GM12878 (cell line): ENCODE results near the gene THRA. TPM values are rescaled to one million over a fixed set of nuclear protein-coding genes. Genes with fewer than 3 reads are reported as not detected.
A peak's percentile ranks its signal among the peaks of the same experiment; 100 is the strongest.

ENCODE experiments used
- ATAC-seq: fragments of 200-7000 bp; cut with Tn5 transposase; 3 replicates; pipeline ENCODE4 v1.9.1; 2020; ENCODE audit warnings: mild to moderate bottlenecking, moderate library complexity
- BruUV-seq: library from RNA; stranded (reverse); fragments of 400-500 nt; replicated peaks from 2 replicates; lab custom pipeline; 2021; lab: Mats Ljungman, UMichigan
- CTCF ChIA-PET: fragments of 300-600 bp; sonication (Branson Sonifier 250); formaldehyde crosslinking; extraction: SDS; loops from one replicate; lab custom pipeline; 2021; ENCODE audit warnings: inconsistent platforms; lab: Yijun Ruan, JAX
- POLR2A ChIA-PET: fragments of 350-600 bp; formaldehyde crosslinking; extraction: SDS; loops from one replicate; lab custom pipeline; 2021; ENCODE audit warnings: inconsistent platforms; lab: Charles Lee
- RAD21 ChIA-PET: fragments of 300-600 bp; sonication (Branson Sonifier 250); formaldehyde crosslinking; loops from one replicate; lab custom pipeline; 2023; ENCODE audit warnings: antibody characterized with exemption; ENCODE audit not compliant: unreplicated experiment; lab: Charles Lee
- SMC1A ChIA-PET: fragments of 300-600 bp; sonication (Branson Sonifier 250); formaldehyde crosslinking; loops from one replicate; lab custom pipeline; 2023; ENCODE audit not compliant: unreplicated experiment, uncharacterized antibody; lab: Charles Lee
- DNase-seq: peaks from one replicate; pipeline ENCODE4 v3.0.0-alpha.2; 2011; ENCODE audit warnings: low read depth, low spot score
- FAIRE-seq: peaks from 3 replicates; lab custom pipeline; 2011; peaks lifted over from hg19 to GRCh38; lab: Jason Lieb, UNC
- H2AFZ ChIP-seq: 2 replicates; pipeline ENCODE4 v1.6.0; 2011; ENCODE audit warnings: low read depth, low read length, control low read depth; ENCODE audit not compliant: control insufficient read depth
- H3K27ac ChIP-seq: 2 replicates; pipeline ENCODE4 v1.5.1; 2011; ENCODE audit warnings: control low read depth; ENCODE audit not compliant: control insufficient read depth, insufficient read depth
- H3K27me3 ChIP-seq, 2 experiments: replicated peaks in 1 of 2; 2 replicates each; pipeline versions ENCODE4 v1.6.0 to v1.6.1; 2011; ENCODE audit warnings: low read length in 1 of 2; ENCODE audit not compliant: control insufficient read depth in 2 of 2, insufficient read depth in 2 of 2
- H3K36me3 ChIP-seq, 2 experiments: 2 replicates each; pipeline ENCODE4 v1.5.1; 2011; ENCODE audit warnings: low read length in 1 of 2; ENCODE audit not compliant: control insufficient read depth in 2 of 2, insufficient read depth in 2 of 2
- H3K4me1 ChIP-seq: 2 replicates; pipeline ENCODE4 v1.6.1; 2011; ENCODE audit warnings: mild to moderate bottlenecking, low read length, moderate library complexity, mixed read lengths; ENCODE audit not compliant: control insufficient read depth, insufficient read depth
- H3K4me2 ChIP-seq: 2 replicates; pipeline ENCODE4 v1.6.0; 2011; ENCODE audit warnings: control low read depth; ENCODE audit not compliant: control insufficient read depth, insufficient read depth
- H3K4me3 ChIP-seq: fragments of 200-600 bp; sonication (generic); 2 replicates; pipeline ENCODE4 v1.5.1; 2016
- H3K79me2 ChIP-seq: 2 replicates; pipeline ENCODE4 v1.6.0; 2011; ENCODE audit warnings: low read length; ENCODE audit not compliant: control insufficient read depth, insufficient read depth
- H3K9ac ChIP-seq: 2 replicates; pipeline ENCODE4 v1.8.0; 2011; ENCODE audit warnings: low read length, control low read depth, mixed read lengths; ENCODE audit not compliant: control insufficient read depth, insufficient read depth
- H3K9me3 ChIP-seq: replicated peaks from 3 replicates; pipeline ENCODE4 v1.5.1; 2011; ENCODE audit warnings: mild to moderate bottlenecking, low read length; ENCODE audit not compliant: control insufficient read depth, insufficient read depth
- H4K20me1 ChIP-seq: 2 replicates; pipeline ENCODE4 v1.6.0; 2011; ENCODE audit not compliant: control insufficient read depth, insufficient read depth
- EP300 ChIP-seq, 2 experiments: fragments of 150-350 bp in 1 of 2; IDR thresholded peaks; 2 replicates each; pipeline ENCODE4 v1.6.1; 2011 to 2012; ENCODE audit warnings: low read depth in 2 of 2, low read length in 2 of 2, borderline replicate concordance in 1 of 2, improper control_type of control experiment in 1 of 2, inconsistent platforms in 1 of 2; ENCODE audit not compliant: control insufficient read depth in 1 of 2
- HDGF ChIP-seq: fragments of 450-650 bp; IDR thresholded peaks from 2 replicates; pipeline ENCODE4 v1.6.1; 2016; ENCODE audit warnings: antibody characterized with exemption
- KLF5 ChIP-seq: fragments of 450-650 bp; IDR thresholded peaks from 2 replicates; pipeline ENCODE4 v1.6.1; 2014; ENCODE audit warnings: mild to moderate bottlenecking; ENCODE audit not compliant: partially characterized antibody
- RAD21 ChIP-seq: IDR thresholded peaks from 2 replicates; pipeline ENCODE4 v1.6.1; 2011; ENCODE audit warnings: mild to moderate bottlenecking, low read depth, low read length, moderate library complexity; ENCODE audit not compliant: insufficient read depth
- RB1 ChIP-seq: fragments of 450-650 bp; formaldehyde crosslinking; IDR thresholded peaks from 2 replicates; pipeline ENCODE4 v1.6.1; 2017; ENCODE audit warnings: mild to moderate bottlenecking, borderline replicate concordance
- RBBP5 ChIP-seq: fragments of 200-600 bp; sonication (generic); conservative IDR thresholded peaks from 2 replicates; pipeline ENCODE4 v1.6.1; 2016
- SMAD5 ChIP-seq: IDR thresholded peaks from 2 replicates; pipeline ENCODE4 v1.6.1; 2016; ENCODE audit warnings: antibody characterized with exemption, low read depth
- SMC3 ChIP-seq: IDR thresholded peaks from 2 replicates; pipeline ENCODE4 v1.6.1; 2011; ENCODE audit warnings: low read length, improper control_type of control experiment, borderline replicate concordance
- WGBS: methylation state at CpG from one replicate; pipeline ENCODE4 v1.1.6; 2016; ENCODE audit warnings: low lambda C conversion rate; ENCODE audit not compliant: insufficient replicate concordance, insufficient coverage; ENCODE audit errors: missing lambda C conversion rate; 5-methylcytosine and 5-hydroxymethylcytosine counted together
- in situ Hi-C: fragments of 300-500 bp; cut with MboI; formaldehyde crosslinking; loops from 9 replicates; pipeline ENCODE4 v1.14.3; 2018; ENCODE audit warnings: mixed read lengths
- intact Hi-C: fragments of 100-400 bp; cut with micrococcal nuclease; formaldehyde crosslinking; loops from one replicate; pipeline ENCODE4 v1.14.2; 2022; ENCODE audit not compliant: unreplicated experiment
- polyA plus RNA-seq, 11 experiments: library from polyadenylated mRNA; depleted of rRNA in 4 of 11; unstranded in 6 of 11; stranded (reverse) in 5 of 11; fragments of >200 nt; fragmentation: Nextera tagmentation in 4 of 11; fragmentation: Illumina TruSeq in 1 of 11; extraction: Ambion mirVana in 4 of 11; extraction: Trizol in 1 of 11; gene quantifications; 1 replicate in 1 of 11; 2 replicates in 10 of 11; pipeline versions ENCODE4 v1.2.1 to v1.2.3, GENCODE V29; 2011 to 2016; ENCODE audit warnings: inconsistent platforms in 2 of 11, missing spikeins in 2 of 11, low read depth in 1 of 11
- total RNA-seq, 4 experiments: library from RNA; depleted of rRNA in 3 of 4; stranded (reverse); fragments of >200 nt in 3 of 4; fragmentation: Illumina TruSeq in 1 of 4; extraction: Trizol in 1 of 4; gene quantifications; 2 replicates each; pipeline versions ENCODE4 v1.2.1 to v1.2.3, GENCODE V29; 2013 to 2021
- TF ChIP-seq, protein P1 (sequence below): IDR thresholded peaks from 2 replicates; pipeline ENCODE4 v1.6.1; 2012; ENCODE audit warnings: low read depth, low read length, improper control_type of control experiment
- TF ChIP-seq, protein P2 (sequence below), 3 experiments: IDR thresholded peaks in 2 of 3; conservative IDR thresholded peaks in 1 of 3; 2 replicates each; pipeline ENCODE4 v1.5.1; 2011; ENCODE audit warnings: low read depth in 3 of 3, low read length in 3 of 3, mild to moderate bottlenecking in 3 of 3, control low read depth in 2 of 3, moderate library complexity in 2 of 3, inconsistent platforms in 1 of 3, mixed read lengths in 1 of 3; ENCODE audit not compliant: control insufficient read depth in 2 of 3, insufficient read depth in 1 of 3; ENCODE audit errors: extremely low read depth in 1 of 3

THRA gene
- total and polyA plus RNA-seq, 10 of the 15 experiments (the other 5 are each of a cell fraction or from before 2014, with no cell fraction given): 0.03 to 2.0 (median 0.64) TPM

DNA sequence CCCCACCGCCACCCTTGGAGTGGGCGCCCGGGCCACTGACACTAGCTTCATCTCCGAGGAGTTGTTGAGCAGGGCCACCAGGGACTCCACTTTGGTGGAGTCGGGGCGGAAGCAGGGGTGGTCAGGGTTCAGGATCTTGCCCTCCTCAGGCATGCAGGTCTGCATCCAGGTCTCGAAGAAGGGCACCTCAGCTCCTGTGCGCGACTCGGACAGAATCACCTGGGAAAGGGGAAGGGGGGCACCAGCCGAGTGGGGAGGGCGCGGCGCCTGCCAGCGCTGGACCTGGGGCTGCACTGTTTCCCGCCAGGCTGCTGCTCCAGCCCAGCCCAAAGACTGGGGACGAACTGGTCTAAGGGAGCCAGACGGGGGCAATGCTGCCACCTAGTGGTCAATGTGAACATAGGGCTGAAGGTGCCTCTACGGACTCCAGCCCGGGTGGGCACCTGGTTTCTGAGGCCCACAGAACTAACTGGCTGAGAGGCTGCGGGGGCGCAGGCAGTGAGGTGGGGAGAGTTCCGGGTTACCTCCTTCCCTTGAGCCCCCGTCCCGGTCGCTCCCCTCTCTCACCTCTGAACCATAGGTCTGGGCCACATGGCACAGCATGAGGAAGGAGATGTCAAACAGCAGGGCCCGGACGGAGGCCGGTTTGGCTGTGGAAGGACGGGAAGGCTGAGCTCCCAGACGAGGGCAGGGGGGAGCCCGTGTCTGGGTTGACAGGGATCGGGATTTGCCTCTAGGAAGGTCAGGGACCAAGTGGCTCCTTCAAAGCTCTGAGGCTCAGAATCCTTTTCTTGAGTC lies 35.8 kb upstream of the THRA start:
- POLR2A ChIA-PET: interaction anchor here (1.2 kb wide), 1 partner anchor 12 kb away, joined by 4 read pairs; the partner anchor contains the start of gene CSF3
- intact Hi-C loops: loop anchor here (5.0 kb wide), 1 partner anchor 405 kb away; no protein-coding TSS in a partner anchor
- H3K4me2 ChIP-seq: no peak overlapping the region

More for the DNA sequence above, 35.8 kb upstream of the THRA start:
- FAIRE-seq (peak; percentile 86), ATAC-seq (peak; percentile 100), DNase-seq (peak; percentile 12)
- CTCF ChIA-PET: interaction anchor here (0.8 to 3.1 kb wide), 36 partner anchors 8 to 674 kb away, joined by 3 to 31 read pairs (median 5); partner anchors contain the start of genes CSF3, MED24, THRA and WIPF2
- in situ Hi-C loops: no loop called here
- no peaks in the 10 kb centered on the region for H3K79me2 ChIP-seq
- 37% methylated on average over 32 of the region's 33 CpGs for WGBS
- RAD21 ChIA-PET: interaction anchor here (0.9 to 2.1 kb wide), 10 partner anchors 13 to 406 kb away, joined by 3 to 12 read pairs (median 5); no protein-coding TSS in a partner anchor
- no peak overlapping the region for H3K4me3 ChIP-seq
- no peaks in the 10 kb centered on the region for H3K9me3 ChIP-seq
- H3K9ac ChIP-seq: no peak overlapping the region
- H3K27ac ChIP-seq: no peak overlapping the region
- BruUV-seq: no TSS peak
- SMC1A ChIA-PET: interaction anchor here (0.7 to 2.3 kb wide), 11 partner anchors 11 to 156 kb away, joined by 3 to 12 read pairs (median 3); partner anchors contain the start of gene CSF3
- H3K4me1 ChIP-seq: no peaks in the 10 kb centered on the region
- TF ChIP-seq RBBP5: no peak
- TF ChIP-seq, protein P1, sequence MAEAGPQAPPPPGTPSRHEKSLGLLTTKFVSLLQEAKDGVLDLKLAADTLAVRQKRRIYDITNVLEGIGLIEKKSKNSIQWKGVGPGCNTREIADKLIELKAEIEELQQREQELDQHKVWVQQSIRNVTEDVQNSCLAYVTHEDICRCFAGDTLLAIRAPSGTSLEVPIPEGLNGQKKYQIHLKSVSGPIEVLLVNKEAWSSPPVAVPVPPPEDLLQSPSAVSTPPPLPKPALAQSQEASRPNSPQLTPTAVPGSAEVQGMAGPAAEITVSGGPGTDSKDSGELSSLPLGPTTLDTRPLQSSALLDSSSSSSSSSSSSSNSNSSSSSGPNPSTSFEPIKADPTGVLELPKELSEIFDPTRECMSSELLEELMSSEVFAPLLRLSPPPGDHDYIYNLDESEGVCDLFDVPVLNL: 0 out of 2 replicates have a peak, but pooled peaks have one; percentile 31
- no peak for TF ChIP-seq EP300 (IDR thresholded peaks at IDR 0.05; ENCODE audit: borderline replicate concordance in 1 of 2, control insufficient read depth in 1 of 2, low read depth in 2 of 2, low read length in 2 of 2)
- TF ChIP-seq SMAD5: 0 out of 2 replicates have a peak, but pooled peaks have one; percentile 36
- TF ChIP-seq, protein P2, sequence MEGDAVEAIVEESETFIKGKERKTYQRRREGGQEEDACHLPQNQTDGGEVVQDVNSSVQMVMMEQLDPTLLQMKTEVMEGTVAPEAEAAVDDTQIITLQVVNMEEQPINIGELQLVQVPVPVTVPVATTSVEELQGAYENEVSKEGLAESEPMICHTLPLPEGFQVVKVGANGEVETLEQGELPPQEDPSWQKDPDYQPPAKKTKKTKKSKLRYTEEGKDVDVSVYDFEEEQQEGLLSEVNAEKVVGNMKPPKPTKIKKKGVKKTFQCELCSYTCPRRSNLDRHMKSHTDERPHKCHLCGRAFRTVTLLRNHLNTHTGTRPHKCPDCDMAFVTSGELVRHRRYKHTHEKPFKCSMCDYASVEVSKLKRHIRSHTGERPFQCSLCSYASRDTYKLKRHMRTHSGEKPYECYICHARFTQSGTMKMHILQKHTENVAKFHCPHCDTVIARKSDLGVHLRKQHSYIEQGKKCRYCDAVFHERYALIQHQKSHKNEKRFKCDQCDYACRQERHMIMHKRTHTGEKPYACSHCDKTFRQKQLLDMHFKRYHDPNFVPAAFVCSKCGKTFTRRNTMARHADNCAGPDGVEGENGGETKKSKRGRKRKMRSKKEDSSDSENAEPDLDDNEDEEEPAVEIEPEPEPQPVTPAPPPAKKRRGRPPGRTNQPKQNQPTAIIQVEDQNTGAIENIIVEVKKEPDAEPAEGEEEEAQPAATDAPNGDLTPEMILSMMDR (IDR thresholded peaks at IDR 0.05 in 2 of 3, conservative IDR thresholded peaks at IDR 0.05 in 1 of 3; ENCODE audit: control insufficient read depth in 2 of 3, extremely low read depth in 1 of 3, insufficient read depth in 1 of 3, low read depth in 3 of 3, low read length in 3 of 3): peak; percentile 80 to 88 (median 86)
- TF ChIP-seq RB1: peak; percentile 65; the same call in 1 of the 2 replicates
- TF ChIP-seq RAD21: peak; percentile 63
- TF ChIP-seq KLF5: no peak
- TF ChIP-seq HDGF: peak; percentile 57
- TF ChIP-seq SMC3: peak; percentile 62
- TF ChIP-seq, all 136 proteins: peak for 7
- Histone ChIP-seq H4K20me1 (no peaks in the 10 kb centered on the region), H3K27me3 (no peaks in the 10 kb centered on the region), H2AFZ (no peak overlapping the region), H3K36me3 (peaks cover 19% of the 10 kb centered on the region in 2 experiments; a peak in 3 of 4 replicates)
